SK-N-SH treated with all-trans-retinoic acid at 6 μM for 48 hours (cell line): Measurements from ENCODE around the gene ABCC6.

Experiments
- ARNTL ChIP-seq: fragments of 450-650 bp; formaldehyde crosslinking; IDR thresholded peaks from 2 replicates; pipeline ENCODE4 v1.5.0; 2020; ENCODE audit warnings: low read depth, mild to moderate bottlenecking, moderate library complexity, borderline replicate concordance
- CREB5 ChIP-seq: fragments of 250-450 bp; sonication (Bioruptor Pico); IDR thresholded peaks from 2 replicates; pipeline ENCODE4 v1.5.1; 2020; ENCODE audit warnings: low read depth, mild to moderate bottlenecking, moderate library complexity
- ESRRG ChIP-seq: fragments of 250-450 bp; sonication (Bioruptor Pico); IDR thresholded peaks from 2 replicates; pipeline ENCODE4 v1.6.1; 2021; ENCODE audit warnings: mild to moderate bottlenecking
- PATZ1 ChIP-seq: fragments of 250-450 bp; sonication (Bioruptor Pico); IDR thresholded peaks from 2 replicates; pipeline ENCODE4 v1.8.0; 2020; ENCODE audit warnings: mild to moderate bottlenecking, moderate library complexity, borderline replicate concordance
- PPARA ChIP-seq: fragments of 250-450 bp; sonication (Bioruptor Pico); IDR thresholded peaks from 2 replicates; pipeline ENCODE4 v1.5.0; 2020; ENCODE audit warnings: mild to moderate bottlenecking, borderline replicate concordance
- SNAI2 ChIP-seq: fragments of 250-450 bp; sonication (Bioruptor Pico); IDR thresholded peaks from 2 replicates; pipeline ENCODE4 v1.5.0; 2020; ENCODE audit warnings: mild to moderate bottlenecking, moderate library complexity
- ZFP3 ChIP-seq: fragments of 250-450 bp; sonication (Bioruptor Pico); IDR thresholded peaks from 2 replicates; pipeline ENCODE4 v1.5.0; 2020; ENCODE audit warnings: mild to moderate bottlenecking, moderate library complexity
- ZFP30 ChIP-seq: fragments of 450-650 bp; formaldehyde crosslinking; IDR thresholded peaks from 2 replicates; pipeline ENCODE4 v1.5.0; 2022; ENCODE audit warnings: mild to moderate bottlenecking, moderate library complexity
- ZNF70 ChIP-seq: fragments of 450-650 bp; formaldehyde crosslinking; IDR thresholded peaks from 2 replicates; pipeline ENCODE4 v1.5.0; 2020; ENCODE audit warnings: mild to moderate bottlenecking, moderate library complexity
- ZNF8 ChIP-seq: fragments of 450-650 bp; formaldehyde crosslinking; IDR thresholded peaks from 2 replicates; pipeline ENCODE4 v1.5.0; 2020; ENCODE audit warnings: mild to moderate bottlenecking, moderate library complexity
- TF ChIP-seq, protein P1 (sequence below): fragments of 250-450 bp; sonication (Bioruptor Pico); IDR thresholded peaks from 2 replicates; pipeline ENCODE4 v1.5.1; 2021; ENCODE audit warnings: mild to moderate bottlenecking, moderate library complexity

GRCh38 chr16:16120044-16120381 lies 103.3 kb downstream of the ABCC6 start:
- TF ChIP-seq ARNTL (CRISPR knock-in tag) (no peak), CREB5 (CRISPR knock-in tag) (no peak), ZFP30 (CRISPR knock-in tag) (no peak), PATZ1 (CRISPR knock-in tag) (no peak), PPARA (no peak), ZFP3 (CRISPR knock-in tag) (no peak), ZNF8 (no peak), ESRRG (CRISPR knock-in tag) (no peak), SNAI2 (CRISPR knock-in tag) (no peak), ZNF70 (no peak)
- TF ChIP-seq, protein P1, sequence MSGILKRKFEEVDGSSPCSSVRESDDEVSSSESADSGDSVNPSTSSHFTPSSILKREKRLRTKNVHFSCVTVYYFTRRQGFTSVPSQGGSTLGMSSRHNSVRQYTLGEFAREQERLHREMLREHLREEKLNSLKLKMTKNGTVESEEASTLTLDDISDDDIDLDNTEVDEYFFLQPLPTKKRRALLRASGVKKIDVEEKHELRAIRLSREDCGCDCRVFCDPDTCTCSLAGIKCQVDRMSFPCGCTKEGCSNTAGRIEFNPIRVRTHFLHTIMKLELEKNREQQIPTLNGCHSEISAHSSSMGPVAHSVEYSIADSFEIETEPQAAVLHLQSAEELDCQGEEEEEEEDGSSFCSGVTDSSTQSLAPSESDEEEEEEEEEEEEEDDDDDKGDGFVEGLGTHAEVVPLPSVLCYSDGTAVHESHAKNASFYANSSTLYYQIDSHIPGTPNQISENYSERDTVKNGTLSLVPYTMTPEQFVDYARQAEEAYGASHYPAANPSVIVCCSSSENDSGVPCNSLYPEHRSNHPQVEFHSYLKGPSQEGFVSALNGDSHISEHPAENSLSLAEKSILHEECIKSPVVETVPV (CRISPR knock-in tag), result no peak
